Transverse colon (tissue), 4 donors: Measurements from ENCODE around the gene ZSWIM2. TPM values are rescaled to one million over a fixed set of nuclear protein-coding genes. Genes with fewer than 3 reads are reported as not detected.

Source experiments
- DNase-seq: peaks from one replicate; pipeline ENCODE4 v3.0.0-alpha.2; 2019
- H3K27ac ChIP-seq, 4 donors: fragments of 200-600 bp; sonication (generic); 2 replicates each; pipeline ENCODE4 v1.5.1; 2016 to 2018; ENCODE audit warnings: inconsistent platforms in 4 of 4
- H3K27me3 ChIP-seq: fragments of 200-600 bp; sonication (generic); 2 replicates; pipeline ENCODE4 v1.5.1; 2017; ENCODE audit warnings: inconsistent platforms
- H3K36me3 ChIP-seq, 4 donors: fragments of 200-600 bp; sonication (generic); 2 replicates each; pipeline ENCODE4 v1.5.1; 2017 to 2019; ENCODE audit warnings: inconsistent platforms in 4 of 4
- H3K4me1 ChIP-seq, 4 donors: fragments of 200-600 bp; sonication (generic); 2 replicates each; pipeline ENCODE4 v1.5.1; 2017 to 2020; ENCODE audit warnings: inconsistent platforms in 4 of 4
- H3K4me3 ChIP-seq, 4 donors: fragments of 200-600 bp; sonication (generic); 1 replicate in 1 of 4; 2 replicates in 3 of 4; pipeline versions ENCODE4 v1.5.1 to v1.6.1; 2017 to 2019; ENCODE audit warnings: inconsistent platforms in 4 of 4
- H3K9me3 ChIP-seq, 2 donors: fragments of 200-600 bp; sonication (generic); 2 replicates each; pipeline ENCODE4 v1.5.1; 2017 to 2019; ENCODE audit warnings: inconsistent platforms in 2 of 2
- CTCF ChIP-seq, 5 experiments: fragments of 200-600 bp in 3 of 5; fragments of 450-650 bp in 2 of 5; sonication (generic) in 3 of 5; IDR thresholded peaks; 1 replicate in 2 of 5; 2 replicates in 3 of 5; pipeline ENCODE4 v1.5.1; 2016 to 2017; ENCODE audit warnings: antibody characterized with exemption in 5 of 5, inconsistent platforms in 3 of 5, mild to moderate bottlenecking in 2 of 5, moderate library complexity in 1 of 5
- EP300 ChIP-seq: sonication (generic); formaldehyde crosslinking; IDR thresholded peaks from one replicate; pipeline ENCODE4 v1.6.1; 2017; ENCODE audit warnings: antibody characterized with exemption, low read depth
- POLR2A ChIP-seq: fragments of 450-650 bp; IDR thresholded peaks from one replicate; pipeline ENCODE4 v1.6.1; 2016; ENCODE audit warnings: antibody characterized with exemption, mild to moderate bottlenecking, moderate library complexity
- POLR2AphosphoS5 ChIP-seq, 3 donors: sonication (generic); formaldehyde crosslinking; IDR thresholded peaks; one replicate each; pipeline ENCODE4 v1.6.1; 2016; ENCODE audit warnings: antibody characterized with exemption in 3 of 3
- WGBS, 2 donors: methylation state at CpG; one replicate each; pipeline ENCODE4 v1.1.5; 2018; ENCODE audit warnings: low coverage in 1 of 2; 5-methylcytosine and 5-hydroxymethylcytosine counted together
- in situ Hi-C, 4 donors: fragments of 200-750 bp; cut with MboI; loops; one replicate each; pipeline versions ENCODE4 v1.15.0 to v1.15.1; 2017; ENCODE audit warnings: low sequenced_read_pairs in 3 of 4, low pct_ligation_motif_present in 1 of 4, low pct_unique_long_range_greater_than_20kb in 1 of 4
- intact Hi-C: fragments of 100-400 bp; cut with DNase I; formaldehyde crosslinking; loops from one replicate; pipeline ENCODE4 v1.15.1; 2023; ENCODE audit warnings: low total_unique reads
- total RNA-seq, 4 donors: library from RNA; depleted of rRNA; stranded (reverse); fragments of >200 nt; gene quantifications; one replicate each; pipeline ENCODE4 v1.1.0, GENCODE V29; 2016

Gene ZSWIM2
- total RNA-seq, 4 donors from 2014 or later: not detected

- in situ Hi-C loops (no loop called here), intact Hi-C loops (no loop called here)
- no peak overlapping the region for H3K27ac ChIP-seq
Observed at GRCh38 chr2:186841940-186842339, 7.0 kb downstream of the ZSWIM2 start.

GRCh38 chr2:186835628-186836027, 13.3 kb downstream of the ZSWIM2 start:
- WGBS, 2 donors: 40 to 56% methylated on average over 1 of the region's 1 CpG
- Histone ChIP-seq H3K9me3 (no peaks in the 10 kb centered on the region), H3K4me1 (no peaks in the 10 kb centered on the region), H3K27ac (no peak overlapping the region), H3K27me3 (no peaks in the 10 kb centered on the region), H3K4me3 (no peak overlapping the region), H3K36me3 (no peaks in the 10 kb centered on the region)
- intact Hi-C loops (no loop called here), in situ Hi-C loops (no loop called here)
- TF ChIP-seq CTCF (IDR thresholded peaks at IDR 0.05): no peak
- no peak for TF ChIP-seq POLR2AphosphoS5 (IDR thresholded peaks at IDR 0.05)
- no peak for TF ChIP-seq POLR2A
- TF ChIP-seq EP300: no peak
- DNase-seq: no peak

More at GRCh38 chr2:186841940-186842339, 7.0 kb downstream of the ZSWIM2 start:
- H3K27me3 ChIP-seq: no peaks in the 10 kb centered on the region
- no peaks in the 10 kb centered on the region for H3K36me3 ChIP-seq
- WGBS, 2 donors: 73 to 78% methylated on average over 3 of the region's 3 CpGs
- TF ChIP-seq CTCF (IDR thresholded peaks at IDR 0.05) (no peak), POLR2A (no peak), POLR2AphosphoS5 (IDR thresholded peaks at IDR 0.05) (no peak)
- H3K4me1 ChIP-seq: no peaks in the 10 kb centered on the region
- no peaks in the 10 kb centered on the region for H3K9me3 ChIP-seq
- no peak overlapping the region for H3K4me3 ChIP-seq
- no peak for DNase-seq

- H3K27ac ChIP-seq: no peak overlapping the region
- WGBS, 2 donors: 44 to 53% methylated on average over 2 of the region's 2 CpGs
- no peaks in the 10 kb centered on the region for H3K4me1 ChIP-seq
- no peaks in the 10 kb centered on the region for H3K36me3 ChIP-seq
- H3K9me3 ChIP-seq: no peaks in the 10 kb centered on the region
- no peaks in the 10 kb centered on the region for H3K27me3 ChIP-seq
- intact Hi-C loops: loop anchor here (5.0 kb wide), 1 partner anchor 1246 kb away; no protein-coding TSS in a partner anchor
- in situ Hi-C loops: no loop called here
- TF ChIP-seq POLR2A (no peak), EP300 (no peak), CTCF (IDR thresholded peaks at IDR 0.05) (no peak), POLR2AphosphoS5 (IDR thresholded peaks at IDR 0.05) (no peak)
- DNase-seq: no peak
- H3K4me3 ChIP-seq: no peak overlapping the region
Observed at GRCh38 chr2:186827862-186828492, 21.0 kb downstream of the ZSWIM2 start.

- intact Hi-C loops: loop anchor here (5.0 kb wide), 1 partner anchor 1245 kb away; no protein-coding TSS in a partner anchor
- WGBS, 2 donors: 57 to 76% methylated on average over 2 of the region's 2 CpGs
- H3K4me3 ChIP-seq: no peak overlapping the region
- in situ Hi-C loops: no loop called here
- no peaks in the 10 kb centered on the region for H3K36me3 ChIP-seq
- H3K27me3 ChIP-seq: no peaks in the 10 kb centered on the region
- no peak overlapping the region for H3K27ac ChIP-seq
- DNase-seq: no peak
- H3K4me1 ChIP-seq: no peaks in the 10 kb centered on the region
- no peak for TF ChIP-seq CTCF (IDR thresholded peaks at IDR 0.05)
- no peaks in the 10 kb centered on the region for H3K9me3 ChIP-seq
Observed at GRCh38 chr2:186827411-186827810, 21.6 kb downstream of the ZSWIM2 start.
